IMR-90 (cell line): Measurements from ENCODE around the gene ATP2B1. TPM values are rescaled to one million over a fixed set of nuclear protein-coding genes. Genes with fewer than 3 reads are reported as not detected.

ENCODE experiments used
- ATAC-seq: fragments of 200-7000 bp; cut with Tn5 transposase; 2 replicates; pipeline ENCODE4 v1.9.1; 2020; ENCODE audit warnings: low read depth, mild to moderate bottlenecking, moderate library complexity
- BruUV-seq: library from RNA; stranded (reverse); fragments of 400-500 nt; replicated peaks from 2 replicates; lab custom pipeline; 2021; lab: Mats Ljungman, UMichigan
- CTCF ChIA-PET: fragments of 300-600 bp; formaldehyde crosslinking; extraction: SDS; loops from one replicate; lab custom pipeline; 2021; ENCODE audit warnings: antibody characterized with exemption; lab: Yijun Ruan, JAX
- POLR2A ChIA-PET: fragments of 300-600 bp; sonication (Branson Sonifier 250); formaldehyde crosslinking; loops from one replicate; lab custom pipeline; 2022; ENCODE audit warnings: antibody characterized with exemption; ENCODE audit not compliant: unreplicated experiment; lab: Charles Lee
- DNase-seq: peaks from one replicate; pipeline ENCODE4 v3.0.0; 2013
- H2AFZ ChIP-seq: replicated peaks from 2 replicates; pipeline ENCODE3; 2013; ENCODE audit warnings: low read length, mild to moderate bottlenecking; ENCODE audit not compliant: poor library complexity
- H2AK5ac ChIP-seq: 2 replicates; pipeline ENCODE4 v1.6.1; 2013; ENCODE audit warnings: low read depth, low read length, inconsistent platforms
- H2AK9ac ChIP-seq: replicated peaks from 2 replicates; pipeline ENCODE3; 2013; ENCODE audit warnings: mild to moderate bottlenecking, low read depth, low read length, moderate library complexity; ENCODE audit not compliant: poor library complexity
- H2BK120ac ChIP-seq: 2 replicates; pipeline ENCODE4 v1.6.1; 2013; ENCODE audit warnings: low read depth, low read length, inconsistent platforms
- H2BK15ac ChIP-seq: 3 replicates; pipeline ENCODE4 v1.6.1; 2013; ENCODE audit warnings: low read depth, low read length, inconsistent platforms
- H2BK20ac ChIP-seq: 2 replicates; pipeline ENCODE4 v1.6.1; 2013; ENCODE audit warnings: low read depth, mild to moderate bottlenecking, inconsistent platforms, low read length, moderate library complexity
- H2BK5ac ChIP-seq: 2 replicates; pipeline ENCODE4 v1.6.1; 2013; ENCODE audit warnings: mild to moderate bottlenecking, low read depth, low read length, inconsistent platforms; ENCODE audit not compliant: poor library complexity, severe bottlenecking
- H3K14ac ChIP-seq: replicated peaks from 2 replicates; pipeline ENCODE4 v1.6.1; 2013; ENCODE audit warnings: low read depth, low read length, inconsistent platforms
- H3K18ac ChIP-seq: 2 replicates; pipeline ENCODE4 v1.6.1; 2013; ENCODE audit warnings: low read depth, low read length, control low read depth
- H3K23ac ChIP-seq: 2 replicates; pipeline ENCODE4 v1.6.1; 2013; ENCODE audit warnings: low read depth, low read length, inconsistent platforms
- H3K27ac ChIP-seq: 2 replicates; pipeline ENCODE4 v1.5.1; 2013; ENCODE audit warnings: mild to moderate bottlenecking, control low read depth, low read length; ENCODE audit not compliant: insufficient read depth
- H3K27me3 ChIP-seq: 2 replicates; pipeline ENCODE4 v1.6.1; 2013; ENCODE audit warnings: low read length; ENCODE audit not compliant: control insufficient read depth, insufficient read depth
- H3K36me3 ChIP-seq: 2 replicates; pipeline ENCODE4 v1.6.1; 2013; ENCODE audit warnings: low read length, mixed read lengths; ENCODE audit not compliant: control insufficient read depth, insufficient read depth
- H3K4ac ChIP-seq: 2 replicates; pipeline ENCODE4 v1.6.1; 2013; ENCODE audit warnings: low read depth, low read length, inconsistent platforms
- H3K4me1 ChIP-seq: 2 replicates; pipeline ENCODE4 v1.6.1; 2013; ENCODE audit warnings: low read length, mixed read lengths; ENCODE audit not compliant: control insufficient read depth, insufficient read depth
- H3K4me2 ChIP-seq: 2 replicates; pipeline ENCODE4 v1.6.1; 2013; ENCODE audit warnings: low read depth, mild to moderate bottlenecking, control low read depth, low read length, moderate library complexity
- H3K4me3 ChIP-seq: 2 replicates; pipeline ENCODE4 v1.5.1; 2013; ENCODE audit warnings: low read depth, mild to moderate bottlenecking, control low read depth, low read length, moderate library complexity; ENCODE audit not compliant: insufficient read depth
- H3K56ac ChIP-seq: 2 replicates; pipeline ENCODE4 v1.6.1; 2013; ENCODE audit warnings: low read length, inconsistent platforms; ENCODE audit not compliant: insufficient read depth; ENCODE audit errors: extremely low read depth
- H3K79me1 ChIP-seq, 2 experiments: 2 replicates each; pipeline ENCODE4 v1.6.1; 2013; ENCODE audit warnings: low read length in 2 of 2, inconsistent platforms in 1 of 2, low read depth in 1 of 2
- H3K9ac ChIP-seq: 2 replicates; pipeline ENCODE4 v1.6.1; 2013; ENCODE audit warnings: low read depth, low read length, control low read depth
- H3K9me1 ChIP-seq: 2 replicates; pipeline ENCODE4 v1.6.1; 2013; ENCODE audit warnings: low read length, inconsistent platforms; ENCODE audit not compliant: insufficient read depth
- H3K9me3 ChIP-seq: 2 replicates; pipeline ENCODE4 v1.6.1; 2013; ENCODE audit warnings: low read length; ENCODE audit not compliant: control insufficient read depth, insufficient read depth
- H4K20me1 ChIP-seq: 2 replicates; pipeline ENCODE4 v1.6.1; 2013; ENCODE audit warnings: low read length, inconsistent platforms; ENCODE audit not compliant: insufficient read depth
- H4K5ac ChIP-seq: 2 replicates; pipeline ENCODE4 v1.6.1; 2013; ENCODE audit warnings: mild to moderate bottlenecking, low read depth, low read length, control low read depth
- H4K8ac ChIP-seq, 2 experiments: 2 replicates each; pipeline ENCODE4 v1.6.1; 2013; ENCODE audit warnings: low read depth in 2 of 2, low read length in 2 of 2, control low read depth in 1 of 2, inconsistent platforms in 1 of 2
- H4K91ac ChIP-seq: 2 replicates; pipeline ENCODE4 v1.6.1; 2013; ENCODE audit warnings: low read depth, low read length, inconsistent platforms; ENCODE audit not compliant: insufficient read depth
- BHLHE40 ChIP-seq: fragments of 150-350 bp; IDR thresholded peaks from 2 replicates; pipeline ENCODE4 v1.6.1; 2016; ENCODE audit warnings: mild to moderate bottlenecking, low read depth, low read length
- FOS ChIP-seq: fragments of 150-350 bp; IDR thresholded peaks from 2 replicates; pipeline ENCODE4 v1.6.1; 2016; ENCODE audit warnings: low read depth, low read length
- RAD21 ChIP-seq: IDR thresholded peaks from 2 replicates; pipeline ENCODE4 v1.6.1; 2012; ENCODE audit warnings: low read length, improper control_type of control experiment
- USF2 ChIP-seq: fragments of 150-350 bp; IDR thresholded peaks from 2 replicates; pipeline ENCODE4 v1.6.1; 2017; ENCODE audit warnings: mild to moderate bottlenecking, antibody characterized with exemption, low read length, low read depth
- WGBS, 2 experiments: methylation state at CpG; one replicate each; pipeline versions ENCODE4 v1.1.5 to v1.1.7; 2013; ENCODE audit warnings: missing lambda C conversion rate in 2 of 2; ENCODE audit not compliant: insufficient read length in 1 of 2; ENCODE audit errors: extremely low coverage in 2 of 2; 5-methylcytosine and 5-hydroxymethylcytosine counted together
- dilution Hi-C: fragments of 300-500 bp; cut with HindIII; formaldehyde crosslinking; loops from one replicate; pipeline ENCODE4 v1.14.3; 2018; ENCODE audit warnings: low sequenced_read_pairs; ENCODE audit not compliant: unreplicated experiment
- in situ Hi-C: fragments of 300-500 bp; cut with MboI; formaldehyde crosslinking; loops from 3 replicates; pipeline ENCODE4 v1.14.3; 2019; ENCODE audit warnings: low sequenced_read_pairs, inconsistent platforms, mixed read lengths
- intact Hi-C: fragments of 100-400 bp; cut with micrococcal nuclease; formaldehyde crosslinking; loops from 2 replicates; pipeline ENCODE4 v1.10.0; 2022
- polyA plus RNA-seq, 3 experiments: library from polyadenylated mRNA; depleted of rRNA; stranded (reverse); fragments of >200 nt; gene quantifications; 2 replicates each; pipeline ENCODE4 v1.2.3, GENCODE V29; 2012; ENCODE audit warnings: low replicate concordance in 1 of 3
- total RNA-seq: library from RNA; depleted of rRNA; stranded (reverse); fragments of >200 nt; gene quantifications from 2 replicates; pipeline ENCODE4 v1.2.3, GENCODE V29; 2012

Gene ATP2B1
- total and polyA plus RNA-seq, 2 of the 4 experiments (the other 2 are of a cell fraction): 9.9 to 32.6 TPM

GRCh38 chr12:89736995-89737394 is 28.4 kb upstream of the ATP2B1 start:
- no CpG with 5 or more reads among the region's 1 CpG for WGBS, 2 experiments
- Histone ChIP-seq H4K5ac (no peak overlapping the region), H2BK5ac (no peak overlapping the region), H2BK20ac (peak overlapping the region; percentile 66; the same call in 1 of the 2 replicates), H3K27me3 (no peaks in the 10 kb centered on the region), H3K23ac (no peak overlapping the region), H2AFZ (no peak overlapping the region), H4K8ac (no peak overlapping the region), H3K4ac (no peak overlapping the region), H3K36me3 (no peaks in the 10 kb centered on the region), H3K4me3 (no peak overlapping the region), H3K27ac (no peak overlapping the region), H3K18ac (no peak overlapping the region), H2AK5ac (no peak overlapping the region), H4K91ac (no peak overlapping the region), H3K14ac (no peak overlapping the region), H3K4me1 (peaks cover 2% of the 10 kb centered on the region; the same call in 1 of the 2 replicates), H2AK9ac (no peak overlapping the region), H3K79me1 (no peaks in the 10 kb centered on the region), H4K20me1 (no peaks in the 10 kb centered on the region), H3K9me3 (peaks cover 6% of the 10 kb centered on the region; the same call in 1 of the 2 replicates), H2BK120ac (no peak overlapping the region), H3K9ac (no peak overlapping the region), H3K56ac (no peak overlapping the region), H3K4me2 (no peak overlapping the region), H3K9me1 (no peaks in the 10 kb centered on the region), H2BK15ac (peak overlapping the region; percentile 90; the same call in 1 of the 3 replicates)
- in situ Hi-C loops: no loop called here
- ChIA-PET POLR2A (no interaction called here), CTCF (no interaction called here)
- TF ChIP-seq FOS: no peak
- TF ChIP-seq BHLHE40: no peak
- no peak for TF ChIP-seq RAD21
- TF ChIP-seq USF2: no peak
- dilution Hi-C loops: no loop called here
- BruUV-seq: no TSS peak
- no peak for DNase-seq
- intact Hi-C loops: no loop called here
- no peak for ATAC-seq
